GM23248 (cell line): ENCODE results near the gene CA11. TPM values are rescaled to one million over a fixed set of nuclear protein-coding genes. Genes with fewer than 3 reads are reported as not detected.
A peak's percentile ranks its signal among the peaks of the same experiment; 100 is the strongest.

Experiments used
- DNase-seq: peaks from one replicate; pipeline ENCODE4 v3.0.0-alpha.2; 2015
- H2AFZ ChIP-seq: fragments of 200-600 bp; sonication (generic); 2 replicates; pipeline ENCODE4 v1.6.1; 2016; ENCODE audit warnings: antibody characterized with exemption
- H3F3A ChIP-seq: fragments of 200-600 bp; sonication (generic); 2 replicates; pipeline ENCODE4 v1.6.1; 2016; ENCODE audit warnings: mild to moderate bottlenecking, antibody characterized with exemption, mixed run types; ENCODE audit not compliant: insufficient read depth
- H3K27ac ChIP-seq: fragments of 200-600 bp; sonication (generic); 2 replicates; pipeline ENCODE4 v1.5.1; 2016; ENCODE audit warnings: mild to moderate bottlenecking
- H3K27me3 ChIP-seq: fragments of 200-600 bp; sonication (generic); replicated peaks from 2 replicates; pipeline ENCODE4 v1.6.1; 2016; ENCODE audit warnings: mild to moderate bottlenecking; ENCODE audit not compliant: insufficient read depth
- H3K36me3 ChIP-seq: fragments of 200-600 bp; sonication (generic); 2 replicates; pipeline ENCODE4 v1.6.1; 2016; ENCODE audit warnings: low read depth, mild to moderate bottlenecking
- H3K4me1 ChIP-seq: fragments of 200-600 bp; sonication (generic); 2 replicates; pipeline ENCODE4 v1.6.1; 2016; ENCODE audit warnings: mild to moderate bottlenecking; ENCODE audit not compliant: insufficient read depth
- H3K4me2 ChIP-seq: fragments of 200-600 bp; sonication (generic); one replicate; pipeline ENCODE4 v1.6.1; 2016; ENCODE audit warnings: mild to moderate bottlenecking; ENCODE audit not compliant: unreplicated experiment
- H3K4me3 ChIP-seq: fragments of 200-600 bp; sonication (generic); 2 replicates; pipeline ENCODE4 v1.5.1; 2016; ENCODE audit warnings: mild to moderate bottlenecking
- H3K79me2 ChIP-seq: fragments of 200-600 bp; sonication (generic); 2 replicates; pipeline ENCODE4 v1.6.1; 2016; ENCODE audit warnings: mild to moderate bottlenecking; ENCODE audit not compliant: insufficient read depth
- H3K9ac ChIP-seq: fragments of 200-600 bp; sonication (generic); 2 replicates; pipeline ENCODE4 v1.6.1; 2016; ENCODE audit warnings: mild to moderate bottlenecking
- H3K9me2 ChIP-seq: fragments of 200-600 bp; sonication (generic); 2 replicates; pipeline ENCODE4 v1.6.1; 2016; ENCODE audit warnings: mixed run types, mild to moderate bottlenecking, moderate library complexity; ENCODE audit not compliant: insufficient read depth
- H3K9me3 ChIP-seq: fragments of 200-600 bp; sonication (generic); one replicate; pipeline ENCODE4 v1.6.1; 2017; ENCODE audit warnings: low read depth
- H4K20me1 ChIP-seq: fragments of 200-600 bp; sonication (generic); 2 replicates; pipeline ENCODE4 v1.6.0; 2016; ENCODE audit not compliant: insufficient read depth
- EZH2 ChIP-seq: fragments of 200-600 bp; sonication (generic); IDR thresholded peaks from 2 replicates; pipeline ENCODE4 v1.6.1; 2018; ENCODE audit warnings: antibody characterized with exemption, mild to moderate bottlenecking; ENCODE audit not compliant: insufficient read depth, poor library complexity, severe bottlenecking
- EZH2phosphoT487 ChIP-seq: fragments of 200-600 bp; sonication (generic); IDR thresholded peaks from 2 replicates; pipeline ENCODE4 v1.6.1; 2018; ENCODE audit warnings: antibody characterized with exemption, moderate library complexity, mild to moderate bottlenecking, low read depth; ENCODE audit not compliant: insufficient read depth
- WGBS, 2 experiments: methylation state at CpG; one replicate each; pipeline ENCODE4 v1.1.6; 2015 to 2017; ENCODE audit warnings: low lambda C conversion rate in 2 of 2, low coverage in 1 of 2; ENCODE audit errors: missing lambda C conversion rate in 2 of 2; 5-methylcytosine and 5-hydroxymethylcytosine counted together
- in situ Hi-C: fragments of 300-500 bp; cut with MboI; formaldehyde crosslinking; loops from 2 replicates; pipeline ENCODE4 v1.15.0; 2020
- polyA plus RNA-seq: library from polyadenylated mRNA; unstranded; fragments of >200 nt; fragmentation: Nextera tagmentation; extraction: Ambion mirVana; gene quantifications from 2 replicates; pipeline ENCODE4 v1.2.1, GENCODE V29; 2016
- total RNA-seq: library from RNA; depleted of rRNA; stranded (reverse); fragments of >200 nt; shearing (Covaris generic); gene quantifications from 2 replicates; pipeline ENCODE4 v1.2.3, GENCODE V29; 2014

CA11 gene
- total and polyA plus RNA-seq, 2 experiments from 2014 or later: 1.1 to 2.7 TPM

DNA sequence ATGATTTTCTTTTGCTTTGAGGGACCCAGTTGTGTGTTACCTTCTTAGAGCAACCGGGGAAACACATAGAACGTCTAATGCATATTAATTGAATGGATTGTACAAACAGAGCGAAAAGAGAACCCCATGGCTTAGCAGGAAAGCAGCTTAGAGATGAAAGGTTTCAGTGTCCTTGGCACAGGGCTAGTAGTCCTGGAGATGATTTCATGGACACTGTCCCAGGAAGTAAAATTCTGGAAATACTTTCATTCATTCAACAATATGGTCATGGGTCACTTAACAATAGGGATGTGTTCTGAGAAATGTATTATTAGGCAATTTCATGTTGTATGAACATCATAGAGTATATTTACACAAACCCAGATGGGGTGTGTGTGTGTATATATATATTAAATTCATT lies 40.1 kb upstream of the CA11 start:
- Histone ChIP-seq H3K4me3 (no peak overlapping the region), H3K9ac (no peak overlapping the region), H3K4me2 (no peak overlapping the region), H3K36me3 (no peaks in the 10 kb centered on the region), H3K9me2 (no peaks in the 10 kb centered on the region), H3K27ac (no peak overlapping the region), H3K27me3 (no peaks in the 10 kb centered on the region), H3K9me3 (no peaks in the 10 kb centered on the region), H4K20me1 (no peaks in the 10 kb centered on the region), H3K4me1 (no peaks in the 10 kb centered on the region), H3K79me2 (no peaks in the 10 kb centered on the region), H2AFZ (no peak overlapping the region), H3F3A (no peaks in the 10 kb centered on the region)
- in situ Hi-C loops: no loop called here
- no peak for DNase-seq
- TF ChIP-seq EZH2phosphoT487 (no peak), EZH2 (no peak)
- WGBS, 2 experiments: 53 to 54% methylated on average over 3 of the region's 3 CpGs

- Histone ChIP-seq H3K4me3 (no peak overlapping the region), H3K9ac (no peak overlapping the region), H3K36me3 (no peaks in the 10 kb centered on the region), H3K9me2 (no peaks in the 10 kb centered on the region), H2AFZ (no peak overlapping the region), H3K9me3 (no peaks in the 10 kb centered on the region), H3K27me3 (no peaks in the 10 kb centered on the region), H3K27ac (no peak overlapping the region), H3F3A (no peaks in the 10 kb centered on the region), H3K4me2 (no peak overlapping the region), H4K20me1 (no peaks in the 10 kb centered on the region), H3K79me2 (no peaks in the 10 kb centered on the region), H3K4me1 (no peaks in the 10 kb centered on the region)
- in situ Hi-C loops: no loop called here
- no peak for TF ChIP-seq EZH2phosphoT487
- TF ChIP-seq EZH2: no peak
- no peak for DNase-seq
- WGBS, 2 experiments: 73 to 80% methylated on average over 9 of the region's 9 CpGs
Observed at GRCh38 chr19:48685583-48685982, 39.6 kb upstream of the CA11 start.

DNA sequence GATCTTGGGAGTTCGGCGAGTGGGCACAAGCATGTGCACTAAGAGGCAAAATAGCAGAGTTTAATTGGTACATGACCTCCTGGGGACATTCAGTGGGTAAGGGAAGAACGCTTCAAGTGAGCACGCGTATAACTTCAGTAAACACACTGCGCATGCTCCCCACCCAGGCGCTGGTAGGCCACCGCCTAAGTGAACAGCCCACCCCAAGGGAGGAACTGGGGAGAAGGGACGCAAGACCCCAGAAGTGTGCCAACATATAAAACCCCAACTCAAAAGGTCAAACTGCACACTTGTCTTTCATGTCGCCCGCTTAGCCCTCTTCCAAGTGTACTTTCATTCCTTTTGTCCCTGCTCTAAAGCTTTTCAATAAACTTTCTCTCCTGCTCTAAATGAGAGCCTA lies 37.4 kb upstream of the CA11 start:
- Histone ChIP-seq H3K4me2 (peak overlapping the region; percentile 80), H3K9ac (no peak overlapping the region), H3K79me2 (no peaks in the 10 kb centered on the region), H2AFZ (peak overlapping the region; percentile 79), H3K9me3 (no peaks in the 10 kb centered on the region), H3F3A (no peaks in the 10 kb centered on the region), H3K4me1 (no peaks in the 10 kb centered on the region), H3K9me2 (no peaks in the 10 kb centered on the region), H3K4me3 (peak overlapping the region; percentile 59; the same call in 1 of the 2 replicates), H3K27ac (no peak overlapping the region), H4K20me1 (no peaks in the 10 kb centered on the region), H3K27me3 (no peaks in the 10 kb centered on the region), H3K36me3 (no peaks in the 10 kb centered on the region)
- peak; percentile 53 for DNase-seq
- in situ Hi-C loops: no loop called here
- 42 to 44% methylated on average over 11 of the region's 11 CpGs for WGBS, 2 experiments
- TF ChIP-seq EZH2phosphoT487: no peak
- no peak for TF ChIP-seq EZH2

GRCh38 chr19:48681127-48681470 lies 35.1 kb upstream of the CA11 start:
- H2AFZ ChIP-seq: no peak overlapping the region
- TF ChIP-seq EZH2 (no peak), EZH2phosphoT487 (no peak)
- no peaks in the 10 kb centered on the region for H3F3A ChIP-seq
- no peaks in the 10 kb centered on the region for H3K4me1 ChIP-seq
- no peaks in the 10 kb centered on the region for H3K36me3 ChIP-seq
- no peak overlapping the region for H3K9ac ChIP-seq
- no peaks in the 10 kb centered on the region for H3K27me3 ChIP-seq
- no peaks in the 10 kb centered on the region for H3K9me3 ChIP-seq
- 73 to 78% methylated on average over 7 of the region's 7 CpGs for WGBS, 2 experiments
- no peaks in the 10 kb centered on the region for H3K9me2 ChIP-seq
- H3K4me3 ChIP-seq: no peak overlapping the region
- in situ Hi-C loops: no loop called here
- H3K27ac ChIP-seq: no peak overlapping the region
- no peak overlapping the region for H3K4me2 ChIP-seq
- DNase-seq: peak; percentile 25
- no peaks in the 10 kb centered on the region for H4K20me1 ChIP-seq
- no peaks in the 10 kb centered on the region for H3K79me2 ChIP-seq
